Hepatocyte (in vitro differentiated cells): ENCODE measurements around the gene ACKR4.

Source experiments
- CTCF ChIP-seq: fragments of 200-600 bp; sonication (generic); IDR thresholded peaks from 2 replicates; pipeline ENCODE4 v1.5.1; 2016; ENCODE audit warnings: antibody characterized with exemption, mild to moderate bottlenecking; ENCODE audit not compliant: poor library complexity
- EZH2phosphoT487 ChIP-seq: fragments of 200-600 bp; sonication (generic); IDR thresholded peaks from one replicate; pipeline ENCODE4 v1.6.1; 2018; ENCODE audit warnings: antibody characterized with exemption, mild to moderate bottlenecking, low read depth, moderate library complexity; ENCODE audit not compliant: unreplicated experiment, severe bottlenecking

- TF ChIP-seq CTCF (no peak), EZH2phosphoT487 (no peak)
Measured at GRCh38 chr3:132629928-132630327, 32.9 kb downstream of the ACKR4 start.
